ENCODE data around the gene C12orf42.
"Not testable (repeated sequence)": the region's sequence is repeated elsewhere in the genome, so short reads cannot be mapped to it uniquely, and the experiment has no call there.

C12orf42 gene

GRCh38 chr12:103424849-103425586 is 70.8 kb downstream of the C12orf42 start:
- DNase-seq (ENCODE audit: low read depth in 3 of 3), result not testable (repeated sequence)

GRCh38 chr12:103423516-103423910 is 72.3 kb downstream of the C12orf42 start:
- DNase-seq (ENCODE audit: low read depth in 3 of 3), result no peak

- no peak for DNase-seq (ENCODE audit: low read depth in 3 of 3)
Observed at GRCh38 chr12:103422746-103423515, 72.8 kb downstream of the C12orf42 start.

- no peak for DNase-seq (ENCODE audit: low read depth in 3 of 3)
Observed at GRCh38 chr12:103422328-103422727, 73.4 kb downstream of the C12orf42 start.

- no peak for DNase-seq (ENCODE audit: low read depth in 3 of 3)
Observed at GRCh38 chr12:103421402-103421801, 74.4 kb downstream of the C12orf42 start.

GRCh38 chr12:103415681-103416080 is 80.1 kb downstream of the C12orf42 start:
- DNase-seq (ENCODE audit: low read depth in 3 of 3), result no peak

GRCh38 chr12:103401421-103401820 is 94.3 kb downstream of the C12orf42 start:
- DNase-seq (ENCODE audit: low read depth in 3 of 3), result no peak

GRCh38 chr12:103399986-103400385 is 95.8 kb downstream of the C12orf42 start:
- DNase-seq (ENCODE audit: low read depth in 3 of 3), result no peak

GRCh38 chr12:103397536-103397935 is 98.2 kb downstream of the C12orf42 start:
- DNase-seq (ENCODE audit: low read depth in 3 of 3), result no peak

GRCh38 chr12:103392722-103393121 is 103.0 kb downstream of the C12orf42 start:
- no peak for DNase-seq (ENCODE audit: low read depth in 3 of 3)

GRCh38 chr12:103391103-103391502 is 104.7 kb downstream of the C12orf42 start:
- no peak for DNase-seq (ENCODE audit: low read depth in 3 of 3)

GRCh38 chr12:103387385-103387784 is 108.4 kb downstream of the C12orf42 start:
- no peak for DNase-seq (ENCODE audit: low read depth in 3 of 3)

GRCh38 chr12:103386451-103386850 is 109.3 kb downstream of the C12orf42 start:
- DNase-seq (ENCODE audit: low read depth in 3 of 3), result no peak

GRCh38 chr12:103382736-103383346 is 112.9 kb downstream of the C12orf42 start:
- no peak for DNase-seq (ENCODE audit: low read depth in 3 of 3)

GRCh38 chr12:103382119-103382518 is 113.6 kb downstream of the C12orf42 start:
- no peak for DNase-seq (ENCODE audit: low read depth in 3 of 3)

- DNase-seq (ENCODE audit: low read depth in 3 of 3), result no peak
Observed at GRCh38 chr12:103379670-103380069, 116.1 kb downstream of the C12orf42 start.

GRCh38 chr12:103373088-103373523 is 122.7 kb downstream of the C12orf42 start:
- DNase-seq (ENCODE audit: low read depth in 3 of 3), result no peak

GRCh38 chr12:103369929-103370328 is 125.8 kb downstream of the C12orf42 start:
- DNase-seq (ENCODE audit: low read depth in 3 of 3), result no peak

GRCh38 chr12:103368167-103368566 is 127.6 kb downstream of the C12orf42 start:
- DNase-seq (ENCODE audit: low read depth in 3 of 3), result no peak

- DNase-seq (ENCODE audit: low read depth in 3 of 3), result no peak
Observed at GRCh38 chr12:103354403-103354802, 141.4 kb downstream of the C12orf42 start.

GRCh38 chr12:103353913-103354312 is 141.9 kb downstream of the C12orf42 start:
- DNase-seq (ENCODE audit: low read depth in 3 of 3), result no peak

GRCh38 chr12:103350116-103350515 is 145.7 kb downstream of the C12orf42 start:
- no peak for DNase-seq (ENCODE audit: low read depth in 3 of 3)

GRCh38 chr12:103348935-103349334 is 146.8 kb downstream of the C12orf42 start:
- no peak for DNase-seq (ENCODE audit: low read depth in 3 of 3)
